HG03097 (cell line): ENCODE data around the gene UFC1.

Experiments
- ATAC-seq: cut with Tn5 transposase; IDR thresholded peaks from one replicate; pipeline ENCODE4 v1.9.1; 2021; ENCODE audit not compliant: unreplicated experiment, low FRiP score

The UFC1 gene

DNA sequence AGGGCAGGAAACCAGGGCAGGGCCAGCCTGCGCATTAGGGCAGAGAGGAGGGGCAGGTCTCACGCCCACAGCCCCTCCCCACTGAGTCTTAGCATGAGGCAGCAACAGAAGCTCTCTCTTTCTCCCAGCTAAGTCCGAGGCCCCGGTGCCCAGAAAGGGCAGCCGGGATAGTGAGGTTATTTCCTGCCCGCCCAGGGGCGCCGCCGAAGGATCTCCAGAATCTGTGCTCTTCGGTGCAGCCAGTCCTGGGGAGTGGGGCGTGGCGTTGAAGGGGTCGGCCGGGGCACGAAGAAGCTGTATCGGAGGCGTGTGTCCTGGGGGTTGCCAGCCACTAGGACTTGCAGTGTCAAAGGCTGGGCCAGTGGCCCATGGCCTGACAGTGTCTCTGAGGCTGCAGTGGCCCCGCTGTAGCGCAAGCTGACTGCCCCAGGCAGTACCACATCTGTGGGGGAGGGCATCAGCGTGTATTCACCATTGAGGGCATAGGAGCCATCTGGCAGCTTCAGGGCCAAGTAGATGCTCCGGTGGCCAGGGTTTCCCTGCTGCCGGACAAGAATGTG is 37.3 kb downstream of the UFC1 start:
- ATAC-seq = no peak

DNA sequence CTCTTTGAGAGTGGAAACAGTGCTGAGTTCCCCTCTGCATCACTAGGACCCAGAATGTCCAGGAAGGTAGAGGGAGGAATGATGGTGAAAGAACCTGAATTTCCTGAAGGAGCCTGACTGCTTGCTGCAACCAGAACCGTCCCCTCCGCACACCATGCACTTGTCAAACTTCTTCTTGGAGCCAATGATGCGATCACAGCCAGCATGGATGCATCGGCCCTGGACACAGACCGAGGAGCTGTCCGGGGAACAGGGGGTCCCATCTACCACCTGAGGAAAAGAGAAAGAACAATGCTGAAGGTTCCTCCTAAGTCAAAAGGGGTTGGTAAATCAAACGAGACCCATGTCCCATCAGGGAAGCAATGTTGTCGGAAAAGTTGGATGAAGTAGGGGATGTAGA is 38.2 kb downstream of the UFC1 start:
- ATAC-seq = no peak

DNA sequence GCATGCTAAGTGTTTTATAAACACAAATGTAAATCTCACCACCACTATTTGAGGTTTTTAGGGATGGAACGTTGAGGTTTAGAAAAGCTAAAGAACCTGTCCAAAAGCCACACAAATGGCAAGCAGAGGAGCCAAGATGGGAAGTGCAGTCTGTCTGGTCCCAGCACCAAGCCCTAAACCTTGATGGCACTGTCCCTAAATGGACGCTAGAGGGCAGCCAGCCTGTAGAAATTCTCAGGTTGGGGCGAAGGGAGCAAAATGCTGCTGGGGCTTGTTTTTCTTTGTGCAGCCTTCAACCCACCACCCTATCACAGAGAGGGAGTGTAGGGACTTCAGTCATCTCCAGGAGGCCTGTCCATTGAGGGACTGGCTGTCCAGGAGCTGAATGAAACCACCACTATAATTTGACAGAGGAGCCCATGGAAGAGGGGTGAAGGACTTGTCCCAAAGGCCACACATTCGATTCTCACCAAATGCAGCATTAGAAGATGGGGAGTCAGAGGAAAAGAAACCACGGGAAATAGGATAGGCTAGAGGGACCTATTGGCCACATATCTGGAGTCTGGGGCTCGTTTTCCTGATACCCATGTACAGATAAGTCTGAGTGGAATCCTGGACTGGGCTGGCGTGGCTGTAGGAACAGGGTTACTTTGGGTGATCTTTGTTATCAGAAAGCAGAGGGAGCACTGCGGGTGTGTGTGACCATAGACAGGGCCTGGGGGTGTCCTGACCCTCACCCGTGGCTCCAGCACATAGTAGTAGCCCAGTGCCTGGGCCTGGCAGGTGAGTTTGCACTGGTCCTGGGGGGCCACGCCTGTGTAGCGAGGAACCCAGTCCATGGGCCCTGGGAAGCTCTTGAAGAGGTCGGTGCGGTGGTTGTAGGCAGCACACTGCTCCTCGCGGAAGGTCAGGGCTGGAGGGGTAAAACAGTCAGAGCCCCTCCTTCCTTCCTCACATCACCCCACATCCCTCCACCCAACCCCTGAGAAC is 39.0 kb downstream of the UFC1 start:
- ATAC-seq = peak; percentile 48

DNA sequence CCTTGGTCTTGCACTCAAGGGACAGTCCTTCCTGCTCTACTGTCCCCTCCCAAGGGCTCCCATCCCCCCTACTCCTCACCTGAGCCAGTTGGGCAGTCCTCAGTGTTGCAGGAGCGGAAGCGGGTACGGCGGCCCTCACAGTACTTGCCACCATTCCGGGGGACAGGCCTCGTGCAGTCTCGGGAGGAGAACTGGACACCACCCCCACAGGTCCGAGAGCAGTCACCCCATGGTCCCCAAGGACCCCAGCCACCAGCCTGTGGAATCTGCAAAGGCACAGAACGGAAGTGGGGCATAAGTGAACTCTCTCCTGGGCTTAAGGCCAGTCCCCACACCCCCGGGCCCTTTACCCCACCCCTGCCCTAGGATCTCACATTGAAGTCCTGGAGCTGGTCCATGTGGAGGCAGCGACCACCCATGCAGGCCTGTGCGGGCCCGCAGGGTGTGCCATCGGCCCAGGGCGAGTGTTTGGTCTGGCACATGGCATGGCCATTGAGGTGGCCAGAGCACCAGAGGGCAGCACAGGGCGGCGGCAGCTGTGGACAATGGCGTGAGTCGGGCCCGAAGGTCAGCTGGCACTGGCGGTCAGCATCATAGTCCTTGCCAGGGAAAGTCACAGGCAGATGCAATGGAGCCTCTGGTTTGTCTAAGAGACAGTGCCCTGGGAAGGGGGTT is 39.9 kb downstream of the UFC1 start:
- no peak for ATAC-seq

DNA sequence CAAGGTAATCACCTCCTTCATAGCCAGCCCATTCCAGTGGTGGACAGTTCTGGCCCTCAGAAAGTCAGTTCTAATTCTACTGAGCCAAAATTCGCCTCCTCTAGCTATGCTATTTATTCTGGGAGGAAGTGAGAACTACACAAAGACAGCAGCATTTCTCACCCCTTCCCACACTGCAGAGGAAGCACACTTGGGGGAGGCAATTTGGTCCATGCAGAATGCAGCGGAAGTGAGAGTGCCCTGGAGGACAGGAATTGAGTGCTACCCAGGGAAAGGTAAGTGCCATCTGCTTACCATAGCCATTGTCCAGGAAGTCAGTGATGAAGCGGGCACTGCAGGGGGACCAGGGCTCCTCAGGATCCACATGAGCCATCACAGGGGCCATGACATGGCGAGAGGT is 41.4 kb downstream of the UFC1 start:
- no peak for ATAC-seq

DNA sequence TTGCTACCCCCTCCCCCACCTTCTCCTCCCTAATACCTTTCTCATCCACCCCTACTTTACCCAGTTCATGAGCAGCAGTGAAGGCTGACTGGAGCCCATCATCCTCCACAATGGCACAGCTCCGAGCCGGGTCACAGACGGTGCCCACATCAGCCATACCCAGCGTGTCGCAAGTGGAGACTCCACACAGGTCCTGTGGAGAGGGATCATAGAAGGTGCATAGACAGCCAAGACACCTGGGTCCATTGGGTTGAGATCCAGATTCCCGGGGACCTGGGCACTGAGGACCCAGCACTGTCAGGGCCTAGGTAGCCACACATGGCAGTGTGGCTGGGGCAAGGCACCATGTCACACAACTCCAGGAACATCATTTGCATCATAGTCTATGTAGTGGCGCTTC is 42.3 kb downstream of the UFC1 start:
- ATAC-seq = no peak

DNA sequence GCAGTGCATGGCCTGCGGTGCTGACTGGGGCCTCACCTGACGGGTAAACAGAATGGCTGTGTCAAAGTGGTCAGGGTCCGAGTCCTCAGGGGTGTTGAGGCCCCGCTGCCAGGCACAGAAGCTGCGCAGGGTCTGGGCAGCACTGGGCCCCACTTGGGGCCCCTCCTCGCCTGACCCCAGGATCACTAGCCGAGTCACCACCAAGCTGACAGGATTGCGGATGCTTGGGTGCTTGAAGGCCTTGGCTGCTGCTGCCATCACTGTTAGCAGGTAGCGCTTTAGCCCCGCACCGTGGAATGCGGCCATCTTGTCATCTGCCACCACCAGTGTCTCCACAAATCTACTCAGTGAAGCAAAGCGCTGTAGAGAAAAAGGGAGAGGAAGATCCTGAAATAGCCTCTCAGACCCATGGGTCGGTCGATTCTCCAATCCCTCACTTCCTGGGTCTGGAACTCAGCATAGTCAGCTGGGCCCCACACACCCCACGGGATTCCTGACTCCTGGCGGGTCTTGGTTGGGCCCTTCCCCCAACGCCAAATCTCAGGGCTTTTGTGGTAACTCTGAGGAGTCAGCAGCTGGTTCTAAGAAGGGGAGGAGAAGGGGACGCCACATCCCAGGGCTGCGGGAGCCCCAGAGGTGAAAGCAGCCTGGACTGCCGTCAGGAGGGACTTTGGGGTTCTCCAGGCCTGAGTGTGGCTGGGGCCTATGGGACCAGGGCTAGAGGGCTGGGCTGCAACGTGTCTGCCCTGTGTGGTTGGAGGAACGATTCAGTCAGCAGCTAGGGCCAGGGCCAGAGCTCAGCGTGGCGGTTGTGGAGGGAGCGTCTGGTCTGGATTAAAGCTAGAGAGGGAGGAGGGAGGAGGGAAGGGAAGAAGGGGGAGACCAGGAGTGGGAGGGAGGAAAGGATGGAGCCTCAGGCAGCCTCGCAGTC is 43.0 kb downstream of the UFC1 start:
- no peak for ATAC-seq

DNA sequence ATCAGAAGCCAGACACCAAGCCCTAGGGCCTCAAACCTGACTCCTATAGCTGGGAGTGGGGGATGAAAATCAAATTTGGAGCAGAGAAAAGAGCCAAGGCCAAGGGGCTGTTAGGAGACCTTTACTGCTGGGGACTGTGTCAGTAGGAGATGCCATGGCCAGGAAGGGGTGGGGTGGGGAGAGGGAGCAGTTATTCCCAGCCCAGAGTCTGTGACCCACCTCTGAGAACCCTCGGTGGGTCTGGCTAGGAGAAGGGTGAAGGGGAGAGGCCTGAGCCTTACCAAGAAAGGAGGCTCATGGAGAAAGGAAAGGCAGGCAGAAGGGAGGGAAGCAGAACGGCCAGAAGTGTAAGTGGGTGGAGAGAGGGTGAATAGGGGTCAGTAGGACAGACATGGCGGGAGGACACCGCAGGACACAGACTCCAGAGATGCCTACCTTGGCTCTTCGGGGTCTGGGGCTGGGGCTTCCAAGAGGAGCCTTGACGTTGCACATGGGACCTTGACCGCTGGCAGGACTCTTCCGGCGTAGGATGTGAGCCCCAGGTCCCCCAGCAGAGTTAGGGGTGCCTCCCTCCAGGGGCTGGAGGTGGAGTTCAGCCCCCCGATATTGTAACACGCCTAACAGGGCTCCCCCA is 43.9 kb downstream of the UFC1 start:
- ATAC-seq = no peak

DNA sequence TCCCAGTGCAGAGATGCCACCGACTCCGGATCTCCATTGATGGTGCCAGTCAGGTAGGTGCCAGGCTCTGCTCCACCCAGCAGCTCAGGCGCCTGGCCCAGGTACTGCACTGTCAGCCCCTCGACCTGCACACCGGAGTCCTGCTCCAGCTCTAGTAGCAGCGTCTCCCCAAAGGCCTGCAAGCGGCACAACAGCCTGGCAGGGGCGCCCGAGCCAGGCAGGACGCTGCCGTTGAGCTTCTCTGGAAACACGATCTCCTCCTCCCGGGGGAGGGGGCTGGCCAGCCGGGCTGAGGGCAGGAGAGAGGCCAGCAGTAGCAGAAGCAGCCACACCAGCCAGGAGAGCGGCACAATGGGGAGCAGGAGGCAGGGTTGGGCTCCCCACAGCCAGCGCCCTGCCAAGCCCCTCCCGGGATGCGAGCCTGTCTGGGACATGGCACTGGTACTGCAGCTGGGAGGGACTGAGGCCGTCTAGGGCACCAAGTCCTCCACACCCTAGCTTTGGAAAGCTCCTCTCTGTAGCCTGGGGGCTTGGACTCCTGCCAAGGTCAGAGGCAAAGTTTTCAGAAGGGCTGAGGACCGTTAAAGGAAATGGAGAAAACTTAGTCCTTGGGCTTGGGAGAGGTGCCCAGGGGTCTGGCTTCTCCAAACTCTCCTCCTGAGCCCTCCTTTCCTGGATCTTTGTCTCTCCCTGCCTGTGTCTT is 44.6 kb downstream of the UFC1 start:
- ATAC-seq = no peak

DNA sequence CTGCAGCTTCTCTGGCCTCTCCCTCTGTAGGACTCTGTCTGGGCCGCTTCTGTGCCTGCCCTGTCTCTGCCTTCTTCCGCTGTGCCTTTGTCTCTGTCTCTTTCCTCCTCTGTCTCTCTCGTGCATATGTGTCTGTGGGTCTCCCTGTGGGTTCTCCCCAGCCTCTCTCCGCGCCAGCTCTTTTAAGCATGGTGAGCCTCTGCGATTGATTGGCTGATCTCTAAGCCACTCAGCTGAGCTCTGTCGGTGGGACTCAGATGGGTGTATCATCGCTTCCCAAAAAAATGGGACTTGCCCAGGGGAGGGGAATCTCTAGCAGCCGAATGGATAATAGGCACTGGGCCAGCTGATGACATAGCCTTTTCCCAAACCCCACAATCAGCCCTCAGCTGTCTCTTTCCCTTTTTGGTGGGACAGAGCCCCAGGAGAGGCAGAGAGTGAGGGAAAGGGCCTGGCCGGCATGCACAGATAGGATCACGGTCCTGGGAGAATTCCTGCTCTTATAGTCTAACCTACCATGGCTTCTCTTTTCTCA is 45.2 kb downstream of the UFC1 start, which contains the start of gene ADAMTS4:
ADAMTS4 (minus strand) TSS at position 158 of the 535 bp plus-strand sequence. CDS start 427 bp downstream, outside the sequence.
- no peak for ATAC-seq

DNA sequence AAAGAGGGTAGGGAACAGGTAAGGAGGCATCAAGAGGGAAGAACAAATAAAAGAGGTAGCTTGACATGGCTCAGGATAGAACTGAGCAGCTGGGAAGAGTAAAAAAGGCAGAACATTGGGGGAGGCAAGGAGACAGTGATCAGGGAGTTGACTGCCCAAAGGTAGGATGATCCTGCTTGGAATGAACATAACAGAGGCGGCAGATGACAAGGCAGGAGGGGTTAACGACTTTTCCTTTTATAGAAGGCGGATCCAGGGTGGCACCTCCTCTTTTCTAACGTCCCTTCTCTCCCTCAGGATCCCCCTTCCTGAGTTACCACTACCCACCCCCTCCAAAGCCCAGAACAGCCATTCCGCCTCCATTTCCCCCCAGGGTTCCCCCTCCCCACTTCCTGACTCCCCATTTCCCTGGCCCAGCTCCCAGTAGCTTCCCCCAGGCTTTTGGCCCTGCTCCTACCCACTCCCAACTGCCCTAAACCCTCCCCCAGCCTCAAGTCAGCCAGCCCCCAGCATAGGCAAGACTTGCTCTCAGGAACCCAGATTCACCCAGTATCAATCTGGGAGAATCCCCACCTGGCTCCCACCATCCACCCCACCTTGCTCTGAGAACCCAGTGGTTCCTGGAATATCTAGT is 45.8 kb downstream of the UFC1 start:
- ATAC-seq = no peak

DNA sequence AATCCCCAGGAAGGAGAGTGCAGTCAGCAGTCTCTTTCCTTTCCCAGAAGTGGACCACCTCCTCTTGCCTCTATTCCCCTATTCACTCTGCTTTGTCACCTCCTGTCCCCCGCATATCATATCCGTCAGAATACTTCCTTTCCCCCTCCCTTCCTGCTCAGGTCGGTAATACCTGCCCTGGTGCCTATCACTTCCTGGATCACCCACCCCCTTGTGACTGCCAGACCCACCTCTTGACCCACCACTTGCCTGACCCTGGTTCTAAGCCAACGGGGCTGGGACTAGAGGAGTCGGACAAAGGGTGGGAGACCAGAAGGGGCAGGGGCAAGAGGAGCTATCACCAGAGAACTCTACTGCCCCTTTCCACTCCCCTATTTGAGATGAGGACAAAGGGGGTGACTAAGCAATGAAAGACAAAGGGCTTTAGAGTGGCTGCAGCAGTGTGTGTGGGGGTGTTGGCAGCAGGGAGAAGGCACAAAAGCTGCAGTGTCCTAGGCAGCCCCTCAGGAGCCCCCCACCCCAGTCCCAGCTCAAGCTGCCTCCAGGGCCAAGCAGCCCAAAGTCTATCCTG is 46.7 kb downstream of the UFC1 start:
- no peak for ATAC-seq

DNA sequence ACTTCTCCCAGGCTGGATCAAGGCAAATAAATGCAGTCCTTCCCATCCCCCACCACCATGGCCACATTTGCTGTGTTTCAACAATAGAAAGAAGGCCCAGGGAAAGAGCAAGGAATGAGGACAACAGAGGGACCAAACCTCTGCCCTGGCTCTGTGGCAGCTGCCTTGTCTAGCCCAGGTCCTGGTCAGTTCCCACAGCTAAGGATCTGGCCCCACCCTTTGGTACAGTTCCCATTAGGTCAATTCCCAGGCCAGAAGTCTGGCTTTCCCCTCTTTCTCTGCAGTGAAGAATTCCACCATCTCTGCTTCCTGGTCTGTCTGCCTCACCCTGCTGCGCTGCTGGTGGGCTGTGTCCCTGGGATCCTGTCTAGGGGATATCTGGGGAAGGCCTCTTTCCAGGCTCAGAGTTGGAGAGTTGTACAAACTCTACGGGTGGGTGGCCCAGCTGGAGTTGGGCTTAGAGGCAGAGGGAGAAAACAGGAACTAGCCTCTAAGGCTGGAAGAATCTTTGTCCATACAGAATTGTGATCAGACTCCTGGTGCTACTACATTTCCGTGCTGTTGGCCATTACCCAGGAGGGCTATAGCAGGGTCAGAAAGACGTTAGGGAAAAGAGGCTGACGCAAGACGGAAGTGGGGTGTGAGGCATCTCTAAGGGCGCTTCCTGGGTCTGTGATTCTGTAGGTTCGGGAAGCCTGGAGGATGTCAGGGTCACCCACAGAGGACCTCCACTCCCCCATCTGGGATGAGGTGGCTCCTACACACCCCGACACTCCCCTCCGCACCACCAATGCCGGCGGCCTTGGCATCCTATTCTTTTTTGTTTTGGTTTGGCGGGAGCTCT is 47.4 kb downstream of the UFC1 start:
- ATAC-seq = no peak

DNA sequence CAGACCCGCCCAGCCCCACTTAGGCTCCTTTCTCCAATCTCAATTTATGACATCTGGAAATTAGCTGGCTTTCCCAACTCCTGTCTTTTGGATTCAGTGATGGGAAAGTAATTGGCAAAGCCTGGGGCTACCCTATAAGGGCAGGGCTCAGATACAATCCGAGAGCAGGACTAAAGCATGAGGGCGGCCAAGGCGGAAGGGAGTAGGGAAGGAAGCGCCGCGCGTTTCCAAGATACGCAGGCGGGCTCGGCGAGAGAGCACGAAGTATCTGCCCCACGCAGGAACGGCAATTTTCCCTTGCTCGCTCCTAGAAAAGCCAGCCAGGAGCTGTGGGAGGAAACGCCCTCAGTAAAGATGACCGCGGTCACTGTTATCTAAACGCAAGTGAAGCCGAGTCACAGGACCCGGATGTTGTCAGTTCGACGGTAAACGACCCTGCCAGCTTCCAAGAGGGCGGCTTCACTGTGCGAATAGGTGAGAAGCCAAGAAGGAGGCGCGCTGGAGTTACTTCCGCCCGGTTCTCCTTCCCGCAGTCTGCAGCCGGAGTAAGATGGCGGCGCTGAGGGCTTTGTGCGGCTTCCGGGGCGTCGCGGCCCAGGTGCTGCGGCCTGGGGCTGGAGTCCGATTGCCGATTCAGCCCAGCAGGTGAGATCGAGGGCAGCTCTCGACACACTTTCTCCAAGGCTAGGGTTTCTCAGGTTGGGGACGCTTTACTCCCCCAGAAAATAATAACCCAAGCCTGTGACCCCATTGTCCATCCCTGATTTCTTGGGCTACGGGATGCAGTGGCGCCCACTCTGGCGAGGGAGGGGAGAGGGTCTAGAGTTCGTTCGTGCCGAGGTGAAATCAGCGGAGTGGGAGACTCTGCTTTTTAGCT is 48.3 kb downstream of the UFC1 start, which contains the start of gene NDUFS2:
NDUFS2 (plus strand) TSS at position 532 of the 877 bp plus-strand sequence; CDS start at position 551, 19 bp downstream.
- peak; percentile 85 for ATAC-seq

DNA sequence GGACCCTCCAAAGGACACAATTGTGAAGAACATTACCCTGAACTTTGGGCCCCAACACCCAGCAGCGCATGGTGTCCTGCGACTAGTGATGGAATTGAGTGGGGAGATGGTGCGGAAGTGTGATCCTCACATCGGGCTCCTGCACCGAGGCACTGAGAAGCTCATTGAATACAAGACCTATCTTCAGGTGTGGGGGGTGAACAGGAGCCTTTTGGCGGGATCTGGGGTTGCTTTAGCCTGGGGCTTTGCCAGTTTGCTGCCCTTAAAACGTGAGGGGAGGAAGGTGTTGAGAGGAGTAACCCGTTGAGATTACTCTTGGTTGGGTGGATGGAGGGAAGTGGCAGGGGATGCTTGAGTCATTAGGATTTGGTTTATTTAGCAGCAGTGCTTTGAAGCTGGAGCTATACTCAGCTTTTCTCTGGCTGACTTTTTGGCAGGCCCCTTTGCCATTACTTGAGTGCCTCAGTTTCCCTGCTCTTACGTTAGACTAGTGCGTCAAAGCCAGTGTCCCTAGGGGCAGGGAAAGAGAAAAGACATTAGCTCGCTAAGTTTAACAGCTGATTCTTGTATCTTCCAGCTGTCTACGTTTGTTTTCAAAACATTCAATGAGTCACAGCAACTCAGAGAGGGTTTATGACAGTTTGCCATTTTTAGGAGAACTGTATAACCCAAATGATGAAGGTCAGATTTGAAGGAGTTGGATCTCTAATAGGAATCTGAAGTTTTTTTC is 52.8 kb downstream of the UFC1 start:
- ATAC-seq = no peak

DNA sequence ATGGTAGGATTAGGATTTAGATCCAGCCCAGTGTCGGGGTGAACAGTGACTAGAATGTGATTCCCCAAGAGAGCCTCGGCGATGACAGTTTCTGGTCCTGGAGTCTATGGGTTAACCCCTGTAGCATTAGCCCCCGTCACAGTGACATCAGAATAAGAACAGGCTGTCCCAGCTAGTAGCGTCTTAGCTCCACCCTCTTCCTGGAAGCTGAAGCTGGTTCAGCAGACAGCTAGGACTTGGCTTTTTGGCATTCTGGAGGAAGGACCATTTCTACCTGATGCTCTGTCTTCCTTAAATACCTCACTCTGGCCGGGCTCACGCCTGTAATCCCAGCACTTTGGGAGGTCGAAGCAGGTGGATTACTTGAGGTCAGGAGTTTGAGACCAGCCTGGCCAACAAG is 53.4 kb downstream of the UFC1 start:
- ATAC-seq = no peak
